Measurements from ENCODE around the gene LGR6. TPM values are rescaled to one million over a fixed set of nuclear protein-coding genes. Genes with fewer than 3 reads are reported as not detected.
A peak's percentile ranks its signal among the peaks of the same experiment; 100 is the strongest.

LGR6 gene
- total and polyA plus RNA-seq, 10 of the 15 experiments (the other 5 are each of a cell fraction or from before 2014, with no cell fraction given) = not detected

- TF ChIP-seq SKIL (IDR thresholded peaks at IDR 0.05; ENCODE audit: low read depth, poor library complexity, severe bottlenecking) (peak; percentile 81), ZBTB40 (IDR thresholded peaks at IDR 0.05; ENCODE audit: borderline replicate concordance) (no peak), ATF7 (IDR thresholded peaks at IDR 0.05; ENCODE audit: low read depth) (peak; percentile 67), RB1 (IDR thresholded peaks at IDR 0.05; ENCODE audit: borderline replicate concordance) (no peak), MXI1 (IDR thresholded peaks at IDR 0.05; ENCODE audit: low read depth, low read length) (peak; percentile 51), ZNF274 (IDR thresholded peaks at IDR 0.05; ENCODE audit: insufficient read depth, insufficient read length) (no peak), TCF3 (IDR thresholded peaks at IDR 0.05; ENCODE audit: borderline replicate concordance, insufficient read depth, low read depth, low read length) (0 out of 2 replicates have a peak, but pooled peaks have one; percentile 8), RFX5 (IDR thresholded peaks at IDR 0.05; ENCODE audit: low read depth, low read length) (no peak)
Observed at GRCh38 chr1:202164271-202165037, 29.1 kb upstream of the LGR6 start (continued).
